Fibroblast of lung (primary cell): ENCODE data around the gene CRELD1.

ENCODE experiments used
- EZH2 ChIP-seq: IDR thresholded peaks from 2 replicates; pipeline ENCODE4 v1.5.1; 2012; ENCODE audit warnings: low read length, control low read depth, mild to moderate bottlenecking; ENCODE audit errors: missing control alignments
- TF ChIP-seq, protein P1 (sequence below), 2 donors: IDR thresholded peaks in 1 of 2; conservative IDR thresholded peaks in 1 of 2; 1 replicate in 1 of 2; 2 replicates in 1 of 2; pipeline ENCODE4 v1.5.1; 2011 to 2012; ENCODE audit warnings: low read length in 2 of 2, control low read depth in 1 of 2, inconsistent platforms in 1 of 2, low read depth in 1 of 2, mild to moderate bottlenecking in 1 of 2

GRCh38 chr3:9940746-9941145 lies 7.1 kb downstream of the CRELD1 start:
- TF ChIP-seq, protein P1, sequence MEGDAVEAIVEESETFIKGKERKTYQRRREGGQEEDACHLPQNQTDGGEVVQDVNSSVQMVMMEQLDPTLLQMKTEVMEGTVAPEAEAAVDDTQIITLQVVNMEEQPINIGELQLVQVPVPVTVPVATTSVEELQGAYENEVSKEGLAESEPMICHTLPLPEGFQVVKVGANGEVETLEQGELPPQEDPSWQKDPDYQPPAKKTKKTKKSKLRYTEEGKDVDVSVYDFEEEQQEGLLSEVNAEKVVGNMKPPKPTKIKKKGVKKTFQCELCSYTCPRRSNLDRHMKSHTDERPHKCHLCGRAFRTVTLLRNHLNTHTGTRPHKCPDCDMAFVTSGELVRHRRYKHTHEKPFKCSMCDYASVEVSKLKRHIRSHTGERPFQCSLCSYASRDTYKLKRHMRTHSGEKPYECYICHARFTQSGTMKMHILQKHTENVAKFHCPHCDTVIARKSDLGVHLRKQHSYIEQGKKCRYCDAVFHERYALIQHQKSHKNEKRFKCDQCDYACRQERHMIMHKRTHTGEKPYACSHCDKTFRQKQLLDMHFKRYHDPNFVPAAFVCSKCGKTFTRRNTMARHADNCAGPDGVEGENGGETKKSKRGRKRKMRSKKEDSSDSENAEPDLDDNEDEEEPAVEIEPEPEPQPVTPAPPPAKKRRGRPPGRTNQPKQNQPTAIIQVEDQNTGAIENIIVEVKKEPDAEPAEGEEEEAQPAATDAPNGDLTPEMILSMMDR (conservative IDR thresholded peaks at IDR 0.05 in 1 of 2, IDR thresholded peaks at IDR 0.05 in 1 of 2; ENCODE audit: low read depth in 1 of 2, low read length in 2 of 2): no peak
- TF ChIP-seq EZH2: no peak
